Lung (tissue), 12 donors: Measurements from ENCODE around the gene NISCH. TPM values are rescaled to one million over a fixed set of nuclear protein-coding genes. Genes with fewer than 3 reads are reported as not detected.

Source experiments
- ATAC-seq: fragments of 200-7000 bp; cut with Tn5 transposase; one replicate; pipeline ENCODE4 v1.9.1; 2020; ENCODE audit warnings: moderate number of reproducible peaks; ENCODE audit not compliant: insufficient read depth, low FRiP score
- DNase-seq, 3 donors: peaks; one replicate each; pipeline ENCODE4 v3.0.0-alpha.2; 2013 to 2017
- H3K27ac ChIP-seq, 2 donors: one replicate each; pipeline ENCODE4 v1.5.1; 2013; ENCODE audit warnings: mild to moderate bottlenecking in 2 of 2, moderate library complexity in 2 of 2, control low read depth in 1 of 2, inconsistent platforms in 1 of 2, low read depth in 1 of 2, low read length in 1 of 2
- H3K27me3 ChIP-seq, 3 donors: one replicate each; pipeline ENCODE4 v1.5.1; 2013; ENCODE audit warnings: low read length in 2 of 3; ENCODE audit not compliant: control insufficient read depth in 3 of 3, insufficient read depth in 3 of 3
- H3K36me3 ChIP-seq, 4 donors: one replicate each; pipeline ENCODE4 v1.5.1; 2013; ENCODE audit warnings: low read length in 4 of 4, mild to moderate bottlenecking in 1 of 4, moderate library complexity in 1 of 4; ENCODE audit not compliant: control insufficient read depth in 4 of 4, insufficient read depth in 4 of 4
- H3K4me1 ChIP-seq, 5 donors: one replicate each; pipeline ENCODE4 v1.5.1; 2013; ENCODE audit warnings: low read length in 5 of 5, mild to moderate bottlenecking in 2 of 5, moderate library complexity in 1 of 5; ENCODE audit not compliant: control insufficient read depth in 5 of 5, insufficient read depth in 5 of 5
- H3K4me3 ChIP-seq: one replicate; pipeline ENCODE4 v1.5.1; 2013; ENCODE audit warnings: mild to moderate bottlenecking, control low read depth, moderate library complexity
- H3K9ac ChIP-seq, 2 donors: one replicate each; pipeline ENCODE4 v1.5.1; 2013; ENCODE audit warnings: low read length in 2 of 2, control low read depth in 1 of 2; ENCODE audit not compliant: insufficient read depth in 1 of 2
- H3K9me3 ChIP-seq, 4 donors: one replicate each; pipeline ENCODE4 v1.5.1; 2013; ENCODE audit warnings: low read length in 3 of 4, mild to moderate bottlenecking in 1 of 4, moderate library complexity in 1 of 4; ENCODE audit not compliant: control insufficient read depth in 4 of 4, insufficient read depth in 3 of 4
- WGBS, 2 donors: extraction: QIAGEN DNeasy Blood & Tissue Kit; methylation state at CpG; one replicate each; pipeline ENCODE4 v1.1.7; 2013; 5-methylcytosine and 5-hydroxymethylcytosine counted together
- polyA plus RNA-seq, 2 donors: library from polyadenylated mRNA; stranded (reverse); fragments of 200-250 nt; gene quantifications; one replicate each; pipeline ENCODE4 v1.2.1, GENCODE V29; 2013
- total RNA-seq, 2 donors: library from RNA; depleted of rRNA in 1 of 2; stranded (reverse); fragments of >200 nt in 1 of 2; gene quantifications; one replicate each; pipeline ENCODE4 v1.2.1, GENCODE V29; 2014 to 2021
- TF ChIP-seq, protein P1 (sequence below): IDR thresholded peaks from 2 replicates; pipeline ENCODE4 v1.5.1; 2012; ENCODE audit warnings: mild to moderate bottlenecking; ENCODE audit errors: control extremely low read depth, extremely low read depth
- donor health status: control.
- donor health status: control.
- donor health status: Bipolar disorder and iron deficiency.
- donor health status: healthy.
- donor health status: DM: yes; HTN: yes; CAD: no.

Gene NISCH
- total and polyA plus RNA-seq, 4 donors, result 37.8 to 127 (median 63.7) TPM

GRCh38 chr3:52456169-52456799 lies 880 bp downstream of the NISCH start:
- Histone ChIP-seq H3K4me1 (peaks cover 0 to 34% (median 19%) of the 10 kb centered on the region in 5 donors), H3K27ac (peak overlapping the region; percentile 48 to 88), H3K36me3 (peaks cover 5 to 26% (median 14%) of the 10 kb centered on the region in 4 donors), H3K27me3 (no peaks in the 10 kb centered on the region), H3K9ac (peak overlapping the region; percentile 69 to 70), H3K9me3 (no peaks in the 10 kb centered on the region), H3K4me3 (peak overlapping the region; percentile 46)
- ATAC-seq (no peak), DNase-seq (peak; percentile 50 to 69 (median 50))
- WGBS, 2 donors, result 11 to 25% methylated on average over 13 of the region's 13 CpGs
- TF ChIP-seq, protein P1, sequence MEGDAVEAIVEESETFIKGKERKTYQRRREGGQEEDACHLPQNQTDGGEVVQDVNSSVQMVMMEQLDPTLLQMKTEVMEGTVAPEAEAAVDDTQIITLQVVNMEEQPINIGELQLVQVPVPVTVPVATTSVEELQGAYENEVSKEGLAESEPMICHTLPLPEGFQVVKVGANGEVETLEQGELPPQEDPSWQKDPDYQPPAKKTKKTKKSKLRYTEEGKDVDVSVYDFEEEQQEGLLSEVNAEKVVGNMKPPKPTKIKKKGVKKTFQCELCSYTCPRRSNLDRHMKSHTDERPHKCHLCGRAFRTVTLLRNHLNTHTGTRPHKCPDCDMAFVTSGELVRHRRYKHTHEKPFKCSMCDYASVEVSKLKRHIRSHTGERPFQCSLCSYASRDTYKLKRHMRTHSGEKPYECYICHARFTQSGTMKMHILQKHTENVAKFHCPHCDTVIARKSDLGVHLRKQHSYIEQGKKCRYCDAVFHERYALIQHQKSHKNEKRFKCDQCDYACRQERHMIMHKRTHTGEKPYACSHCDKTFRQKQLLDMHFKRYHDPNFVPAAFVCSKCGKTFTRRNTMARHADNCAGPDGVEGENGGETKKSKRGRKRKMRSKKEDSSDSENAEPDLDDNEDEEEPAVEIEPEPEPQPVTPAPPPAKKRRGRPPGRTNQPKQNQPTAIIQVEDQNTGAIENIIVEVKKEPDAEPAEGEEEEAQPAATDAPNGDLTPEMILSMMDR, result no peak

DNA sequence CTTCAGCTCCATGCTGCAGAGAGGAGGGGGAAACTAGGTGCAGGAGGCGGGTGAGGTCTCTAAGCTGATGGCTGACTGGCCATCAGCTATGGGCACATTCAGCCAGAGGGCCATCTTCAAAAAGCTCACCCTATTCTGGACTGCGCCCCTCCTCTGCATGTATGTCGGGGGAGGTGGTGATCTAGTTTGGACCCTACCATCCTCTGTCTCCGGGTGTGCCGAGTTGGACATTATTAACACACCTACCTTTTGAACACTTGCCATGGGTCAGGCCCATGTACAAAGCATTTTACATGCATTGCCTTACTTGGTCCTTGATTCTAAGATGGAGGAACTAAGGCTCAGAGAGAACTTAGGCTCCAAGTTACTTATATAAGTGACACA lies 1.4 kb downstream of the NISCH start:
- no peak for ATAC-seq
- TF ChIP-seq, protein P1, result no peak
- 79 to 91% methylated on average over 5 of the region's 5 CpGs for WGBS, 2 donors
- peaks cover 5 to 27% (median 15%) of the 10 kb centered on the region in 4 donors for H3K36me3 ChIP-seq
- H3K27ac ChIP-seq, result peak overlapping the region; percentile 48 to 88
- peaks cover 0 to 34% (median 19%) of the 10 kb centered on the region in 5 donors for H3K4me1 ChIP-seq
- DNase-seq, result peak in 1 of 3 donors; percentile 11
- no peaks in the 10 kb centered on the region for H3K9me3 ChIP-seq
- no peaks in the 10 kb centered on the region for H3K27me3 ChIP-seq
- H3K4me3 ChIP-seq, result peak overlapping the region; percentile 46
- peak overlapping the region in 1 of 2 donors; percentile 69 for H3K9ac ChIP-seq

DNA sequence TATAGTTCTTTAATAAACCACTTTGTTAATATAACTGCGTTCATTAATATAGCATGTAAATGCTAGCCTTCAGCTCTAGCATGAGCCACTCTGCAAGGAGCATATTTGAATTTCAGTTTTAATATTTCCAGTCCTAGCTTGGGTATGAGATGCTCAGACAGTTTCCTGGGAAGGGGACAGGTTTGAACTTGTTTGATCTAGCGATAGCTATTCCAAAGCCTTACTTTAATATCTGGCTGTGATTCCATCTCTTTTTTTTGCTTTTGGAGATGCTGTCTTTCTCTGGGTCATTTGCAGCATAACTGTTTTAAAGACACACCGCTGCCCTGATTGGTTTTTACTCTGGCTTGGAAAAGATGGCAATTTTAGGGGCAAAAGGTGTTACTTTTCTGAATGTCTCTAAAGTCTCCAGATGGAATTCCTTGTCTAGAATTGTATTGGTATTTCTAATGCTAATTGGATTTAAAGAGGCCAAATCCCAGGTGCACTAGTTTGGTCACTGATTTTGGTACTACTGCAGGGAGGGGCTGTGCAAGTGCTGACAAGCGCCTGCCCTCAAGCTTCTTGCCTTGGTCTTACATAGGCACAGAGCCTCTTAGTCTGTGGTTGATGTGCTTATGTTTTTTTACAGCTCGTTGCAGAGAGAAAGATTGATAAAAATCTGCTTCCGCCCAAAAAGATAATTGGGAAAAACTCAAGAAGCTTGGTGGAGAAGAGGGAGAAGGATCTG lies 2.8 kb downstream of the NISCH start:
- no peak overlapping the region for H3K9ac ChIP-seq
- H3K4me3 ChIP-seq, result no peak overlapping the region
- H3K9me3 ChIP-seq, result no peaks in the 10 kb centered on the region
- H3K4me1 ChIP-seq, result peaks cover 0 to 34% (median 19%) of the 10 kb centered on the region in 5 donors
- TF ChIP-seq, protein P1, result no peak
- ATAC-seq (no peak), DNase-seq (no peak)
- WGBS, 2 donors, result 79% methylated on average over 6 of the region's 6 CpGs
- no peak overlapping the region for H3K27ac ChIP-seq
- H3K36me3 ChIP-seq, result peaks cover 5 to 32% (median 15%) of the 10 kb centered on the region in 4 donors
- no peaks in the 10 kb centered on the region for H3K27me3 ChIP-seq
